ENCODE data around the gene PODNL1.
"Not testable (repeated sequence)": the region's sequence is repeated elsewhere in the genome, so short reads cannot be mapped to it uniquely, and the experiment has no call there.

PODNL1 gene

GRCh38 chr19:13923194-13923987 is 14.8 kb downstream of the PODNL1 start:
- DNase-seq, result no peak

GRCh38 chr19:13922118-13922517 is 16.1 kb downstream of the PODNL1 start:
- not testable (repeated sequence) for DNase-seq

DNA sequence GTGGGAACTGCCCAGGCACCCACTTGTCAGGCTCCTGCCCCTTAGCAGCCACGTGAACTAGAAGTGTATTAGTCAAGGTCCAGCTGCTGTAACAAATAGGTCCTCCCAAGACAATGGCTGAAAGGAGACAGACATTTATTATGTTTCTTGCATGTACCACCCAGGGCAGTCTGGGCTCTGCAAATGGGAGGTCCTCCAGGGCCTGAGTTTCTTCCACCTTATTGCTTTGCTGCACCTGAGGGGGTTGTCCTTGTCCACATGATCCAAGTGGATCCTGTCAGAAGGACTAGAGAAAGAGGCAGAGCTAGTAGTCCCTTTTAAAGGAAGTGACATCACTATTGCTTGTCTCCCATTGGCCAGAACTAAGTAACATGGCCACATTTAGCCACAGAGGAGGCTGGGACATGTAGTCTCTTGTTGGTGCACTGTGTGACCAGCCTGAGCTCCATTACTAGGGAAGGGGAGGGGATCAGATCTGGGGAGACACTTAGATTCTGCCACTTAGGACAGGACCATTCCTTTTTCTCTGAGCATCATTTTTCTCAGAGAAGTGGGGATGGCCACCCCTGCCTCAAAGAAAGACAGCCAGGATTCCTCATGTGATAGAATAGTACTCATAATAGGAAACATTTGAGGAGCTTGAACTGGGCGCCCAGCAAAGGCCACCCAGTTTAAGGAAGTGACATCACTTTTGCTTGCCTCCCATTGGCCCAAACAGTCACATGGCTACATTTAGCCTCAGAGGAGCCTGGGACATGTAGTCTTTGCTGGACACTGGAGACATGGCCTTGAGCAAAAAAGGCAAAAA is 17.1 kb downstream of the PODNL1 start:
- DNase-seq, result peak; percentile 76

DNA sequence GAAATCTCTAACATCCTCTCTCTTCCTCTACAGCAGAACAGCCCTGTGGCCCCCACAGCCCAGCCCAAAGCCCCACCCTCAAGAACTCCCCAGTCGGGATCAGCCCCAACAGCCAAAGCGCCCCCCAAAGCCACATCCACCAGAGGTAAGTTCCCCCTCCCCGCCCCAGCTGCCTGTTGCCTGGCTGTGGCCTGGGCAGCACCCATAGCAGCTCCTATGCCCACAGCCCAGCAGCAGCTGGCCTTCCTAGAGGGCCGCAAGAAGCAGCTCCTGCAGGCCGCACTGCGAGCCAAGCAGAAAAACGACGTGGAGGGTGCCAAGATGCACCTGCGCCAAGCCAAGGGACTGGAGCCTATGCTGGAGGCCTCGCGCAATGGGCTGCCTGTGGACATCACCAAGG is 17.7 kb downstream of the PODNL1 start:
- DNase-seq, result no peak

- no peak for DNase-seq
Measured at GRCh38 chr19:13918726-13919411, 19.3 kb downstream of the PODNL1 start.

- DNase-seq, result no peak
Measured at GRCh38 chr19:13917888-13918406, 20.3 kb downstream of the PODNL1 start.

- no peak for DNase-seq
Measured at GRCh38 chr19:13914777-13915176, 23.4 kb downstream of the PODNL1 start.

DNA sequence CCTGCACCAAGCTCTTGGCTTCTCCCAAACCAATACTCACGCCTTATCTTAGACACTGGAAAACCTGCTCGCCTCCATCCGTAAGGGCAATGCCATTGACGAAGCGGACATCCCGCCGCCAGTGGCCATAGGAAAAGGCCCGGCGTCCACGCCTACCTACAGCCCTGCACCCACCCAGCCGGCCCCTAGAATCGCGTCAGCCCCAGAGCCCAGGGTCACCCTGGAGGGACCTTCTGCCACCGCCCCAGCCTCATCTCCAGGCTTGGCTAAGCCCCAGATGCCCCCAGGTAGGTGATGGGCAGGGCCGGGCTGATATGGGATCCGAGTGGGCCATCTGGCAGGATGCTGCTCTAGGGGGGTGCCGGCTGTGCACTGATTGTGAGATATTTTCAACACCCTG is 24.9 kb downstream of the PODNL1 start:
- DNase-seq, result no peak

DNA sequence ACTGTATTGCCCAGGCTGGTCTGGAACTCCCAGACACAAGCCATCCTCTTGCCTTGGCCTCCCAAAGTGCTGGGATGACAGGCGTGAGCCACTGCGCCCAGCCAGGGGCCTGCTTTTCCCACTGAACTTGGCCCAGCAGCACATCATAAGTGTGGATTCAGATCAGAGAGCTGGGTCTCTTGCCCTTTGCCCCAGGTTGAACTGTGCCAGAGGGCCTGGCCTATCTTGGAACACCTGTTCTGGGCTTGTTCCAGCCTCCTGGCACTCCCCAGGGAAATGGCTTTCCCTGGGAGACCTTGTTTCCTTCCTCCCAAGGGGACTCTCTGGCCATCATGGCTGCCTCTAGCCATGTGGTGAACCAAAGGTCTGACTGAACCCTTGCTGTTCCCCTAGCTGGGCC is 28.8 kb downstream of the PODNL1 start:
- DNase-seq, result no peak

- DNase-seq, result no peak
Measured at GRCh38 chr19:13908674-13909073, 29.5 kb downstream of the PODNL1 start.

DNA sequence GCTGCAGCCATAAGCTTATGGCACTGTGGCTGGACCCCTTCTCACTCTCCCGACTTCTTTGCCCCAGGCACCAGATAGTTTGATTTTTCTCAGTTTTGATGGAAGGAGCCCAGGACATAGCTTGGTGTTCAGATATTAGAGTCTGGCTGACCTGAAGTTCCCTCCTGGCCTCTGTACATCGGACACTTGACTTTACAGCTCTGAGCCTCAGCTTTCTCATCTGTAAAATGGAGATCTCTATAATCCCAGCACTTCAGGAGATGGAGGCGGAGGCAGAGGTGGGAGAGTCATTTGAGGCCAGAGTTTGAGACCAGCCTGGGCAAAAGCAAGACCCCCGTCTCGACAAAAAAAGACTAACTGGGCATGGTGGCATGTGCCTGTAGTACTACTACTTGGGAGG is 31.3 kb downstream of the PODNL1 start:
- DNase-seq, result no peak

- no peak for DNase-seq
Measured at GRCh38 chr19:13906521-13906904, 31.7 kb downstream of the PODNL1 start.

GRCh38 chr19:13905634-13906520 is 32.3 kb downstream of the PODNL1 start, which contains the start of the genes BRME1 and CC2D1A:
Gene BRME1 (minus strand): TSS chr19:13906117. CDS start chr19:13904892, 1,225 bp downstream.
Gene CC2D1A (plus strand): TSS chr19:13906201. CDS start chr19:13906442, 241 bp downstream.
- peak; percentile 92 for DNase-seq

GRCh38 chr19:13902993-13903555 is 35.1 kb downstream of the PODNL1 start:
- DNase-seq, result peak; percentile 30

- no peak for DNase-seq
Measured at GRCh38 chr19:13899912-13900584, 38.2 kb downstream of the PODNL1 start.

GRCh38 chr19:13899393-13899792 is 38.8 kb downstream of the PODNL1 start:
- no peak for DNase-seq

- no peak for DNase-seq
Measured at GRCh38 chr19:13896227-13896626, 42.0 kb downstream of the PODNL1 start.

DNA sequence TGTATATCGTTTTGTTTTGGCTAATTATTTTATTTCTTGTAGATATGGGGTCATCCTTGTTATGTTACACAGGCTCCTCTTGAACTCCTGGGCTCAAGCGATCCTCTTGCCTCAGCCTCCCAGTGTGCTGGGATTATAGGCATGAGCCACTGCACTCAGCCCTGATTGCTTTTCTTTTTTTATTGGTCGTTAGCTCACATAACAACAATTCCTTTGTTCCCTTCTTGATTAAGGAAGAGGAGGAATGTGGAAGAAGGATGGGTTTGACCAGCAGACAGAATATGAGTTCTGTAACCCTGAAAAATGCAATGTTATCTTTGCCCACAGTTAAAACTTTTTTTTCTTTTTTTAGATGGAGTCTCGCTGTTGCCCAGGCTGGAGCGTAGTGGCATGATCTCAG is 43.7 kb downstream of the PODNL1 start:
- no peak for DNase-seq

GRCh38 chr19:13892870-13893269 is 45.3 kb downstream of the PODNL1 start:
- no peak for DNase-seq

DNA sequence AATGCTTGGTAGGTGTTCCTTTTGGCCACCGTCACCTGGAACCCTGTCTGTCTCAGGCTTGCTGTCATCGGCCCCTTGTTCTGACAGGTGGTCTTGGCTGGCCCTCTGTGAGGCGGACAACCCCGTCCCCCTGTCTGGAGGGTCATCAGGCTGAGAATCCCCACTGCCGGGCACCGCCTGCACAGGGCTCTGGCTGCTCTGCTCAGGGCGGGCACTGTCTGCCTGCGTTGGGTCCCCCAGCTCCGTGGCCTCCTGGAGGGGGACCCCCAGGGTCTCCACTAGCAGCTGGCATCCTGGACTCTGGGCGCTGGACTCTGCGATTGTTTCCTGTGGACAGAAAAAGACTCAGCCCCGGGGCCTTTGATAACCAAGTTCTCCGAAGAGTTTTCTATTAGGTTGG is 48.1 kb downstream of the PODNL1 start:
- no peak for DNase-seq

DNA sequence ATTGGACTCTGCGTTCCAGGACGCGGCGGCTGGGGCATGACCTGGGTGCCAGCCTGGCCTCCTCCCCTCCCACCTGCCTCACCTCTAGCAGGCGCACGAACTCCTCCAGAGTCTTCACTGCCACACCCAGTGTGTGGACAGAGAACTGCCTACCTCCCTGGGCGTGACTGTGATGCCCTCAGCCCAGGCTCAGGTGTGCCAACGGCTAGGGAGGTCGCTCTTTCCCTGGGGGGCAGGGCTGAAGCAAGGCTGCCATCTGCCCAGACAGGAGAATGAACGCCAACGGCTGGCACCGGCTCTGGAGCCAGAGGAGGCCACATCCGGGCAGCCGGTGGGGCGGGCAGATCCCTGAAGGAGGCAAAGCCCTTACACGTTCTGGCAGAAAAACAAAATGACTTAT is 49.9 kb downstream of the PODNL1 start:
- peak; percentile 78 for DNase-seq

All from NCI-H2171 treated with DMSO at 0.1 percent for 48 hours (cell line).